Measurements from ENCODE around the gene LMAN2.
A peak's percentile ranks its signal among the peaks of the same experiment; 100 is the strongest.
"Not testable (repeated sequence)": the region's sequence is repeated elsewhere in the genome, so short reads cannot be mapped to it uniquely, and the experiment has no call there.

The LMAN2 gene

DNA sequence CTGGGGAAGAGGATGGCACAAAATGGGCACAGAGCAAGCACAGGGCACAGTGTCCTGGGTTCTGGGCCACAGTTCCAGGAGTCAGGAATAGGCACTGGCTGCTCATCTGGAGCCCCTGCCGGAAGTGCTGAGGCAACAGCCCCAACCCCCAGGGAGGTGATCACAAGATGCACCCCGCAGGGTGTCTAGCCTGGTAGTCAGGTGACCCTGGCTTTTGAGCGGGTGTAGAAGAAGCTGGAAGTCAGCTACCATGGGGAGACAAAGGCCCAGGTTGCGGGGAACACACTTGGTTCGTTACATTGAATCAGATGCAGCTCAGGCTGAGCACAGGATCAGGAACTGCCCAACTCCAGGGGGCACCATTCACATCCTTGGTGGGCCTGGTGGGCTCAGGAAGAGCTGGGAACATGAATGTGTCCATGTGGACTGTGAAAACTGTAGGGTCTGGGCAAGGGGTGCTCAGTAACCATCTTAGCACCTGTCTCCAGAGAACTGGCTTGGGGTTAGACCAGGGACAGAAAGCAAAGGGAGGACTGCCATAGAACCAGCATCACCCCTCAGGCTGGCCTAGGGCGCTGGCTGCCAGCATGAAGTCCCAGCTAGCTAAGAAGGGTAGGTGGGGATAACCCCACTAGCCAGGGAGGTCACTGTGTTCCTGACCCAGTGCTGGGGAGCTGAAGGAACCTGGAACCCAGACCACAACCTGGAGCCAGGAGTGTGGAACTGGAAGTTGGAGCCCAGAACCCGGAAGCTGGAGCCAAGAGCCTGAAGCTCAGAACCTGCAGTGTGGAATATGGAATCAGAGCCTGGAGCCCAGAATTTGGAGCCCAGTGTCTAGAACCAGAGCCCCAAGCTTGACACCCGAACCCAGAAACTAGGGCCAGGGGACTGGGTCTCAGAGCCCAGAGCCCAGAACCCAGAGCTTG, 26.6 kb upstream of the LMAN2 start:
- H3K27me3 ChIP-seq (ENCODE audit: control insufficient read depth, insufficient read depth, low read length), result peaks cover 8% of the 10 kb centered on the region

DNA sequence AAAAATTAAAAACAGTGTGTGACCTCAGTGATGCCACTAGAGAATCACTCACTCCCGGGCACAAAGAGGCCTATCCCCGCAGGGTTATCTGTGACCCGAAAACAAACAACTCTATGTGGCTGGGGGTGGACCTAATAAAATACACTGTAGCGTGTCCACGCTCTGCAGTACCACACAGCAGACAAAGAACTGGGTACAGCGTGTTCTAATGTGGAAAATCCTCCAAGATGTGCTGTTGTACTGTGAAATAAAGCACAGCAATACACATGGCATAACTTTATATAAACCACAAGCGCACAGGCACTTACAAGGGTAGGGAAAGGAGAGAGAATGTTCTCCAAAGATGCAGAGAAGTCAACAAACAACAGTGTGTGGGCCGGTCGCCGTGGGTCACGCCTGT, 24.6 kb upstream of the LMAN2 start:
- Histone ChIP-seq H3K4me2 (ENCODE audit: low read length) (no peak overlapping the region), H3K9me3 (replicated peaks; ENCODE audit: low read length) (no peaks in the 10 kb centered on the region), H3K4me1 (ENCODE audit: control insufficient read depth, insufficient read depth, low read length) (peaks cover 21% of the 10 kb centered on the region), H3K4me3 (ENCODE audit: low read length) (no peak overlapping the region), H3K27me3 (ENCODE audit: control insufficient read depth, insufficient read depth, low read length) (peaks cover 4% of the 10 kb centered on the region), H3K36me3 (ENCODE audit: insufficient read depth, low read length) (no peaks in the 10 kb centered on the region), H3K9ac (ENCODE audit: low read depth, low read length) (no peak overlapping the region)

More for the DNA sequence above, 26.6 kb upstream of the LMAN2 start:
- no peak overlapping the region for H3K4me2 ChIP-seq (ENCODE audit: low read length)
- H3K36me3 ChIP-seq (ENCODE audit: insufficient read depth, low read length), result no peaks in the 10 kb centered on the region
- H3K4me1 ChIP-seq (ENCODE audit: control insufficient read depth, insufficient read depth, low read length), result peaks cover 6% of the 10 kb centered on the region
- no peaks in the 10 kb centered on the region for H3K9me3 ChIP-seq (replicated peaks; ENCODE audit: low read length)
- H3K9ac ChIP-seq (ENCODE audit: low read depth, low read length), result no peak overlapping the region
- H3K4me3 ChIP-seq (ENCODE audit: low read length), result no peak overlapping the region

DNA sequence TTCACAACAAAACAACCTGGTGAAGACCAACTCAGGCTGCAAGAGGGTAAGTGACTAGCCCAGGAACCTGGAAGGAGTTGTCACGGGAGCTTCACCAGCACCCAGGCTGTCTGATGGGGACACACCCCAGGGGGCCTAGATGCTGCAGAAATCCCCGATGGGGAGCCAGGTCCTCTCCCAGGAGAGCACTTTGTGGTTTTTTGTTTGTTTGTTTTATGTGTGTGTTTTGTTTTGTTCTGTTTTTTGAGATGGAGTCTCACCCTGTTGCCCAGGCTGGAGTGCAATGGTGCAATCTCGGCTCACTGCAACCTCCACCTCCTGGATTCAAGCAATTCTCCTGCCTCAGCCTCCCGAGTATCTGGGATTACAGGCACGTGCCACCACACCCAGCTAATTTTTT, 24.0 kb upstream of the LMAN2 start:
- H3K27me3 ChIP-seq (ENCODE audit: control insufficient read depth, insufficient read depth, low read length); H3K4me2 ChIP-seq (ENCODE audit: low read length); H3K4me3 ChIP-seq (ENCODE audit: low read length); H3K9ac ChIP-seq (ENCODE audit: low read depth, low read length); H3K9me3 ChIP-seq (replicated peaks; ENCODE audit: low read length); H3K36me3 ChIP-seq (ENCODE audit: insufficient read depth, low read length): not testable (repeated sequence)
- H3K4me1 ChIP-seq (ENCODE audit: control insufficient read depth, insufficient read depth, low read length), result peaks cover 22% of the 10 kb centered on the region

DNA sequence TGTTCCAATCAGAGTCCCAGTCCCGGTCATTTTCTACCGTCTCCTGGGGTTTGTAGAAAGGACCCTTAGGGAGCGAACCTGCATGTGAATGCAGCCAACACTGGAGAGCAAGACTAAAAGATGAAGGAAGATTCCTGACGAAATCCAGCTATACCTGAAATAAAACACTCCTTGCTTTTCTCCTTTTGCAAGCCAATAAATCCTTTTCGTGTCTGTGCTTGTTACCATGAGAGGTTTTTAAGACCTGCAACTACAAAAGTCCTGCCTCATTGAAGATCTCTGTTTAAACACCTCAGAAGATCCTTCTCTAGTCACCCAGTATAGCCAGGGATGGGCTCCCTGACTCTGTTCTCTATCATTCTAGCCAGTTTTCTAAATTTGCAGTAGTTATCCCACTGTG, 22.7 kb upstream of the LMAN2 start:
- Histone ChIP-seq H3K4me1 (ENCODE audit: control insufficient read depth, insufficient read depth, low read length) (peaks cover 17% of the 10 kb centered on the region), H3K36me3 (ENCODE audit: insufficient read depth, low read length) (no peaks in the 10 kb centered on the region), H3K27me3 (ENCODE audit: control insufficient read depth, insufficient read depth, low read length) (no peaks in the 10 kb centered on the region), H3K4me2 (ENCODE audit: low read length) (no peak overlapping the region), H3K9me3 (replicated peaks; ENCODE audit: low read length) (no peaks in the 10 kb centered on the region), H3K4me3 (ENCODE audit: low read length) (no peak overlapping the region), H3K9ac (ENCODE audit: low read depth, low read length) (no peak overlapping the region)

DNA sequence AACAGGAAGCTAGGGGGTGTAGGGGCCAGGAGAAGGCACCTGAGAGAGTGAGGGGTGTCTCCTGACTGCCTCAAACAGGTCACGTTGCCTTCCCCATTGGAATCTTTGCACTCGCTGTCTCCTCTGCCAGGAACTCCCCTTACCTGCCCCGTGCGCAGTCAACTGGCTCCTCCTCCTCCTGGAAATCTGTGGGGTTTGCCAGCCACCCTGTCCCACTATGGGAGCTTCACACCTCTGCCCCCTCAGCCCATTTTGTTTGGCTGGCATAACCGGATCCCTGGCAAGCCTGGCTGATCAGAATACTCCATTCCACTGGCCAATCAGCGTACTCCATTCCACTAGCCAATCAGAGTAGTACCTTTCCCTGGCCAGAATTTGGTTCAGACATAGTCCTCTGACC, 22.3 kb upstream of the LMAN2 start:
- Histone ChIP-seq H3K9me3 (replicated peaks; ENCODE audit: low read length) (no peaks in the 10 kb centered on the region), H3K9ac (ENCODE audit: low read depth, low read length) (no peak overlapping the region), H3K4me1 (ENCODE audit: control insufficient read depth, insufficient read depth, low read length) (peaks cover 16% of the 10 kb centered on the region), H3K4me2 (ENCODE audit: low read length) (no peak overlapping the region), H3K36me3 (ENCODE audit: insufficient read depth, low read length) (no peaks in the 10 kb centered on the region), H3K4me3 (ENCODE audit: low read length) (no peak overlapping the region), H3K27me3 (ENCODE audit: control insufficient read depth, insufficient read depth, low read length) (no peaks in the 10 kb centered on the region)

DNA sequence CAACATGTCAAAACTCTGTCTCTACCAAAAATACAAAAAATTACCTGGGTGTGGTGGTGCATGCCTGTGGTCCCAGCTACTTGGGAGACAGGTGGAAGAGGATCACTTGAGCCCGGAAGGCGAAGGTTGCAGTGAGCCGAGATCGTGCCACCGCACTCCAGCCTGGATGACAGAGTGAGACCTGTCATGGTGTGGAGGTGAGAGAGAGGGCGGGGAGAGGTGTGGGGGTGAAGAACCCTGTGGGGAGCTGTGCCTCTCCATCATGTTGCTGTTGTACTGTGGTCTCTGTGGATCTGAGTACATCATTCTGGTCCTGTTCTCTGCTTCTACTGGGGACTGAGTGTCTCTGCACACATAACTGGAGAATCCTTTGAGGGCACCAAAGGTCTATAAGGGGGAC, 21.4 kb upstream of the LMAN2 start:
- no peak overlapping the region for H3K4me3 ChIP-seq (ENCODE audit: low read length)
- peaks cover 16% of the 10 kb centered on the region for H3K4me1 ChIP-seq (ENCODE audit: control insufficient read depth, insufficient read depth, low read length)
- no peaks in the 10 kb centered on the region for H3K27me3 ChIP-seq (ENCODE audit: control insufficient read depth, insufficient read depth, low read length)
- no peak overlapping the region for H3K4me2 ChIP-seq (ENCODE audit: low read length)
- no peaks in the 10 kb centered on the region for H3K9me3 ChIP-seq (replicated peaks; ENCODE audit: low read length)
- no peaks in the 10 kb centered on the region for H3K36me3 ChIP-seq (ENCODE audit: insufficient read depth, low read length)
- H3K9ac ChIP-seq (ENCODE audit: low read depth, low read length), result no peak overlapping the region

DNA sequence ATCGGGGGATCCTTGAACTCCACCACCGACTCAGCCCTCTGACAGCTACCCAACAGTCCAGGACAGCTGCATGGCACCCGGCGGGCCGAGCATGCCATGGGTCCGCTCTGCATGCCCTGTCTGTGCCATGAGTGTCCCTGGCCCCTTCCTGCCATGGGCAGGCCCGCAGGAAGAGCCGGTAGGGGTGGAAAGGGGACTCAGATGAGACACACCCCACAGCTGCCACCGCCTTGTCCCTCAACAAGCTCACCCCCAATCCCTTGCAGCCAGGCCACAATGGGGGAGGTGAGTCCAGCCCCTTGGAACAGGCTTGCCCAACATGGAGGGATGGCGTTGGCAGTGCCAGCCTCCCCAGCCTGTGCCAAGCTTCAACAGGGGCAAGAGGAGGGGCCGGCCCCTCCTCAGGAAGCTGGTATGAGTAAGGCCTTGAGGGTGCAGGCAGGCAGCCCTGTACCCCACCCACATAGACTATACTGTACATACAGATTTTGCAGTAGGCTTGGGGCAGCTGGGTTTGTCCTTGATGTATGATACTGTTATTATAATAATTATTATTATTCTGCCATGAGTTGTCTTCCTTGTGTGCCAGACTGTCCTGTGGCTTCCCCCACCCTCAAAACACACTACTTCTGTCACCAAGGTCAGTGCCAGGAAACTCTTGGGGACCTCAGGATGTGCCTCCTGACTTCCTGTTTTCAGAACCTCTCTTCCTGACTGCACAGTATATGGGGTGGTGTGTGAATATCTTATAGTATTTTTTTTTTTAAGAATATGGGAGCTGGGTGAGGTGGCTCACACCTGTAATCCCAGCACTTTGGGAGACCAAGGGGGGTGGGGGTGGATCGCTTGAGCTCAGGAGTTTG, 20.8 kb upstream of the LMAN2 start:
- Histone ChIP-seq H3K36me3 (ENCODE audit: insufficient read depth, low read length) (no peaks in the 10 kb centered on the region), H3K9me3 (replicated peaks; ENCODE audit: low read length) (no peaks in the 10 kb centered on the region), H3K4me1 (ENCODE audit: control insufficient read depth, insufficient read depth, low read length) (peaks cover 21% of the 10 kb centered on the region), H3K4me3 (ENCODE audit: low read length) (no peak overlapping the region), H3K9ac (ENCODE audit: low read depth, low read length) (no peak overlapping the region), H3K4me2 (ENCODE audit: low read length) (peak overlapping the region; percentile 80), H3K27me3 (ENCODE audit: control insufficient read depth, insufficient read depth, low read length) (no peaks in the 10 kb centered on the region)

DNA sequence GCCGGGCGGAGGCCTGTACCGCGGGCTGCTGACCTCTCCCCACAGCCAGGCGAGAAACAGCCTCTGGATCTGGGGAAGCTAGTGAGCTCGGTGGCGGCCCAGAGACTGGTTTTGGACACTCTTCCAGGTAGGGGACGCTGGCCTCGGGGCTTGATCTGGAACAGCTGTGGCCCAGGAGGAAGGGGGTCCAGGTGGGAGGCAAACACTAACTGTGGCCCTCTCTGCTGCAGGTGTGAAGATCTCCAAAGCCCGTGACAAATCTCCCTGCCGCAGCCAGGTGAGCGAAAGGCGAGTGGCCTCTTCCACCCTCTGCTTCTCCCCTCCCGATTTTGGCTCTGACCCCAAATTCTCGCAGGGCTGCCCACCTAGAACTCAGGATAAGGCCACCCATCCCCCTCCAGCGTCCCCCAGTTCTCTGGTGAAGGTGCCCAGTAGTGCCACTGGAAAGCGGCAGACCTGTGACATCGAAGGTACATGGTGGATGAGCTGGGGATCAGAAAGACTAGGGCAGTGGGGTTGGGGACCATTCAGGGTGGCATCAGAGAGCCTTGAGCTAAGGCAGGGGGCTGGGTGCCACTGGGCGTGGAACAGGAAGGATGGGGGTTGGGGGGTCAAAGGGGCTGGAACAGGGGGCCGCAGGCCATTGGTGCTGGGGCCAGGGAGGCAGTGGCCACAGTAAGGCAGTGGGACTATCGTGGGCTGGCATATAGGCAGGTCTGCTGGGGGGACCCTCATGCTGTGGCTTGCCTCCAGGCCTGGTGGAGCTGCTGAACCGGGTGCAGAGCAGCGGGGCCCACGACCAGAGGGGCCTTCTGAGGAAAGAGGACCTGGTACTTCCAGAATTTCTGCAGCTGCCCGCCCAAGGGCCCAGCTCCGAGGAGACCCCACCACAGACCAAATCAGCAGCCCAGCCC, 19.9 kb upstream of the LMAN2 start:
- no peaks in the 10 kb centered on the region for H3K27me3 ChIP-seq (ENCODE audit: control insufficient read depth, insufficient read depth, low read length)
- H3K9ac ChIP-seq (ENCODE audit: low read depth, low read length), result peak overlapping the region; percentile 58
- H3K4me2 ChIP-seq (ENCODE audit: low read length), result peak overlapping the region; percentile 80
- peaks cover 26% of the 10 kb centered on the region for H3K4me1 ChIP-seq (ENCODE audit: control insufficient read depth, insufficient read depth, low read length)
- no peaks in the 10 kb centered on the region for H3K36me3 ChIP-seq (ENCODE audit: insufficient read depth, low read length)
- peak overlapping the region; percentile 68 for H3K4me3 ChIP-seq (ENCODE audit: low read length)
- no peaks in the 10 kb centered on the region for H3K9me3 ChIP-seq (replicated peaks; ENCODE audit: low read length)

DNA sequence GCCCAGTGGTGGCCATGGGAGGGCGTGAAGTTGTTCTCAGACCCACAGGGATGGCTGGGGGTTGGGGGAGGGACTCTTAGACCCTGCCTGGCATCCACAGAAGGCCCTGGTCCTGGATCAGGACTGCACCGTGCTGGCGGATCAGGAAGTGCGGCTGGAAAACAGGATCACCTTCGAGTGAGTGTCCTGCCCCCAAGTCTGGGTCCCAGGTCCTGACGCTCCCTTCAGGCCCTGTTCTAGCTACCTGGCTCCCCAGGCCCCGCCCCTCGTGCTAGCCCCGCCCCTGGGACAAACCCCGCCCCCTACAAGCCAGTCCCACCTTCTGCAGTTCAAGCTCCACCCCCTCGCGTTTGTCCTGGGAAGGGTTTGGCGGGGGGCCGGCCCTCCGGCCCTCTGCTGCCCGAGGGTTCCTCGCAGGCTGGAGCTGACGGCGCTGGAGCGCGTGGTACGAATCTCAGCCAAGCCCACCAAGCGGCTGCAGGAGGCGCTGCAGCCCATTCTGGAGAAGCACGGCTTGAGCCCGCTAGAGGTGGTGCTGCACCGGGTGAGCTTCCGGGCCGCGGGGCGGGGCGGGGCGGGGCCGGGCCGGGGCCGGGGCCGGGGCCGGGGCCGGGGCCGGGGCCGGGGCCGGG, 19.1 kb upstream of the LMAN2 start:
- Histone ChIP-seq H3K9ac (ENCODE audit: low read depth, low read length) (no peak overlapping the region), H3K4me1 (ENCODE audit: control insufficient read depth, insufficient read depth, low read length) (peaks cover 26% of the 10 kb centered on the region), H3K36me3 (ENCODE audit: insufficient read depth, low read length) (no peaks in the 10 kb centered on the region), H3K9me3 (replicated peaks; ENCODE audit: low read length) (no peaks in the 10 kb centered on the region), H3K4me3 (ENCODE audit: low read length) (peak overlapping the region; percentile 68), H3K27me3 (ENCODE audit: control insufficient read depth, insufficient read depth, low read length) (no peaks in the 10 kb centered on the region), H3K4me2 (ENCODE audit: low read length) (peak overlapping the region; percentile 80)

DNA sequence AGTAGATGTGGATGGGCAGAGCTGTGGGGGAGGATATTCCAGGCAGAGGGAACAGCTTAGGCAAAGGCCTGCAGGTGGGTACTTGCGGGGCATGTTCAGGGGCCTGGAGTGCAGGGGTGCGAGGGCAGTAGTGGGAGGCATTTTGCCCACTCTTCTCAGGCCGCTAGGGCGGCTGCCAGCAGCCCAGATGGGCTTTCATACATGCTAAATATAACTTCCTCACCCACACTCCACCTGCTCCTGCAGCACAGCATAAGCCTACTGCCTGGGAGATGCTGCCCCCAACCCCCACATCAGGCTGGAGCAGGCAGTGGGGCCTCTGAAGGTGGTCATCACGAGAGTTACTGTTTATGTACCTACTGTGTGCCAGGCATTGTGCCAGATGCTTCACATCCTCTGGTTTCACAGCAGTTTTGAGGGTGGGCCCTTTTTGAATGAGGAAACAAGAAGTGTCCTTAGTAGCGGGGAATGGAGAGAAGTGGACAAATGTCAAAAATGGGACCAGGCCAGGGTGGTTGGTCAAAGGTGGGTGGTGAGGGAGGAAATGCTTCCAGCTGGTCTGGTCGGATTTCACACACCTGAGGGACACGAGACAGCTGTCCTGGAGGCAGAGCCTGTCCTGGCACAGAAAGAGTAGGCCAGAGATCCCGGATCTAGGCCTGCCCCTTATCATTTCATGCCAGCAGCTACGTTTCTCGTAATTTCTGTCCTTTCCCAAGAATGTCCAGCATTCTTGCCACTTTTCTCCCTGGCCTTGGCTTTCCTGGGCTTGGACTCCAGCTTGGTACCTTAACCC, 18.4 kb upstream of the LMAN2 start:
- Histone ChIP-seq H3K4me1 (ENCODE audit: control insufficient read depth, insufficient read depth, low read length) (peaks cover 26% of the 10 kb centered on the region), H3K4me3 (ENCODE audit: low read length) (no peak overlapping the region), H3K9ac (ENCODE audit: low read depth, low read length) (no peak overlapping the region), H3K36me3 (ENCODE audit: insufficient read depth, low read length) (no peaks in the 10 kb centered on the region), H3K9me3 (replicated peaks; ENCODE audit: low read length) (no peaks in the 10 kb centered on the region), H3K4me2 (ENCODE audit: low read length) (no peak overlapping the region), H3K27me3 (ENCODE audit: control insufficient read depth, insufficient read depth, low read length) (no peaks in the 10 kb centered on the region)
